NK-92 (cell line): Measurements from ENCODE around the gene SCNN1A.

Experiments used
- DNase-seq: peaks from one replicate; lab custom pipeline; 2025; ENCODE audit not compliant: unreplicated experiment; lab: John Stamatoyannopoulos, UW

The SCNN1A gene

DNA sequence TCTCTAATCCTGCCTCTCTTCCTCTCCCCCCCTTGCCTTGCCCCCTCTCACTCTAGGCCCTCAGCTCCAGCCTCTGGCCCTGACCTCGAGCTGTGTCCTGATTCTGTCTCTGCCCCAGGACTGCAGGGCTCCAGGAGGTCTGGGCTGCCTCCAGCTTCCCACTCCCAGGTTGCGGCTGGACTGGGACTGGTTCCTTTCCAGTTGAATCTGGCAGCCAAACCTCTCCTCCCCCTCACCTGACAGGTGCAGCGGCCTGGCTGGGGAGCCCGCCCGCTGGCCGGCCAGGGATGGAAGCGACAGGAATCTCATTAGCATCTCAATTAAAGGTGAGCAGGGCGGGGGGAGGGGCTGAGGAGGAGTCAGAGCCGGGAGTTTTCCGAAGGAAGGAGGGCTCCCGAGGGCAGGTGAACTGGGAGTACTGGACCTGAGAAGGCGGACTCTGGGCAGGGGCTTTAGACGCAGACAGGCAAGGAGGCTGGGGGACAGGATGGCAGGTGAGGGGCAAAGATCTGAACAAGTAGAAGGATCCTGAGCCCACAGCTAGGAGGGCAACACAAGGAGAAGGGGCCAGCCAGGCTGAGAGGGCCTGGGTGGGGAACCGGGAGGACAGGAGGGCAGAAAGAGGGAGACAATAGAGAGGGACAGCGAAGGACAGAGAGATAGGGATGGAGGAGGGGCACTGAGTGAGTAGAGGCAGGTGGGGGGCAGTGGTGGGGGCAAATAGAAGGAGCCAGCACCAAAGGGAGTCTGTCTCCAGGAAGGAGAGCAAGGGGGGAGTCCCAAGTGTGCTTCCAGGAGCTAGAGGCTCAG is at the start of gene SCNN1A:
SCNN1A (minus strand) TSS at position 295 of the 810 bp plus-strand sequence. CDS start 780 bp downstream, outside the sequence.
- DNase-seq, result no peak

DNA sequence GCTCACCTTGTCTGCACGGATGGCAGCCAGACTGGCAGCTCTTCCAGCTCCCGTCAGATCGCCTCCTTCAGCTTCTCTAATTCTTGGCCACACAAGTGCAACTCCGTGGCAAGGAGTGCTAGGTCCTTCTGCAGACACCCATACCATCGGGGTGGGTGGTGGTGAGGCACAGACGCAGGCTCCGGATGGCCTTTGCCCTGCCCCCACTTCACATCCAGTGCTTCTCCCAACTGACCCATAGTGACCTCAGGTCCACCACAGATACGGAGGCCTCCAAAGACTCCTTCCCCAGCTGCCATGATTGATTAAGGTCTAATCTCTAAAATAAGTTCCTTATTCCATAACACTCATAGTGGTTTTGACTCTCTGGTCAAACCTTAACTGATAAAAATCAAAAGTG is 49.5 kb upstream of the SCNN1A start:
- no peak for DNase-seq

DNA sequence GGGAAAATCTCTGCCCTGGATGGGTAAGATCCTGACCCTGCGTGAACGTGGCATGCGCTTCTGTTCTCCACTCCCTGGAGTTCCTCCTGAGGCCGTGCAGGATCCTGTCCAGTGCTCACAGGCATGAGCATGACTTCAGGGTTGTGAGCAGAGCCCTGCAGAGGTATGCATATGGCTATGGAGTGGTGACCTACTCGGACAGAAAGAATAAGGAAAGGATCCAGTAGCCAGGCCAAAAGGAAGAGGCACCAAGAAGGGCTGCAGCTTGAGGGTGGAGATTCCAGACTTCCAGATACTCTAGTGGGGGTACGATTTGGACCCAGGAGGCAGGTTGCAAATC is 48.6 kb upstream of the SCNN1A start:
- no peak for DNase-seq

DNA sequence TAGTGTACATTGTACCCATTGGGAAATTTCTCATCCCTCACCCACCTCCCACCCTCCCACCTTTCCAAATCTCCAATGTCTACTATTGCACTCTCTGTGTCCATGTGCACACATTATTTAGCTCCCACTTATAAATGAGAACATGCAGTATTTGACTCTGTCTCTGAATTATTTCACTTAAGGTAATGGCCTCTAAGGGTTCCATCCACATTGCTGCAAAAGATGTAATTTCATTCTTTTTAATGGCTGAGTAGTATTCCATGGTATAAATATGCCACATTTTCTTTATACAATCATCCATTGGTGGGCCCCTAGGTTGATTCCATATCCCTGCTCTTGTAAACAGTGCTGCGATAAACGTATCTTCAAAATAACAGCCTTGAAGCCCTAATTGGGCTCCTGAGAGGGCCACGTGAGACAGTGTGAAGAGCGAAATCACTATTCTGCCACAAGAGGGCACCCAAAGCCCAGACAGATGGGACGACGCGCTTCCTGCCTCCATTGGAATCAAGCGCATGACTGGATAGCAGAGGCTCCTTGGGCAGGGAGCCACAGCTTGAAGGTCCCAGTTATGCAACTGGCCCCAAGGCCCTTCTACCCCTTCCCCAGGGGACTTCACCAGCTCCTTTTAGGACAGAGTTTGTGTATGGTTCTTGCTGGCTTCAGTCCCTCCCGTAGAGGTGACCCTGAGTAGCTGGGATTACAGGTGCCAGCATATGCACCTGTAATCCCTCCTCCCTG is 48.1 kb upstream of the SCNN1A start:
- no peak for DNase-seq

DNA sequence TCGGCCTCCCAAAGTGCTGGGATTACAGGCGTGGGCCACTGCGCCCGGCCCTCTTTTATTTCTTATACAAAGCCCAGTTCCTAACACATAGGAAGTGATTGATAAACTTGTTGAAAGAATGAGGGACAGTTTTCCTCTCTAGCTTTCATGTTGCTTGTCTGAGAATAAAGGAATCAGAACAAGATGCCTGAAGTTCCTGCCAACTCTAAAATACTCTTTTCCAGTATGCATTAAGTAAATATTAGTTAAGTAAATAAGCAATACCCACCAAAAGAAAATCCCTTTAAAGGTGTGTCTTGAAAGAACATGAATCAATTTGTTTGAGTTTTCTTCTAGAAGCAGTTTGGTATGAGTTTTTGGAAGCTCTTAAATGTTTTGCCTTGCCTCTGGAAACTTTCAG is 45.0 kb upstream of the SCNN1A start:
- DNase-seq, result no peak

DNA sequence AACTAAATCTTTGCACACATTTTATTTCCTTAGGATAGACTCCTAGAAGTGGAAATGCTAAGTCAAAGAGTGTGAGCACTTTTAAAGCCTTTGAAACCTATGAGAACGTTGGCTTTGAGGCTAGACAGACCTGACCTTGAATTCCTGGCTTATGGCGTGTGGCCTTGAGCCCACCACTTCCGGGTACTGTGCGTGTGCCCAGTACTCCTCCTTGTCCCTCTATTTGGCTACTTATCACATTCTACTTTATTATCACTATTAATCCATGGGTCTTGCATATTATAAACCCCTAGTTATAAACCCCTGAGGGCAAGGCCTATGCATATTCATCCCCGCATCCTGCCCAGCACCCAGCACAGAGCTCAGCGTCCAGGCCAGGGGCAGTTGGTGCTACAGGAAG is 43.4 kb upstream of the SCNN1A start:
- DNase-seq, result no peak

DNA sequence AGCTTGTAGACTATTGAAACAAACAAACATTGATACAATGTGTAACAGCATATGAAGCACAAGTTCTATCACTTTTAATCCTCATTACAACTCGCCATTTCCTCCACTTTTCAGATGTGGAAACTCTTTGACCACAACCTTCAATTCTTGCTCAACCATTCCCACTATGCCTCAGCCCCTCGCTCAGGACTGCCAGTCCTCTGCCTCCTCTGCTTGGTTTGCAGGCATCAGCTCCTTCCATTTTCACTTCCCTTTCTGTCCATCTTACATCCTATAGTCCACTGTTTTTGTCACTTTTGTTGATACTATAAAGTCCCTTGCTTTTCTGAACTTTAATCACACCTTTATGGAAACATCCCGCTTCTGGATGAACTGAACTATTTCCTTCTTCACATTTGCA is 41.2 kb upstream of the SCNN1A start:
- no peak for DNase-seq

DNA sequence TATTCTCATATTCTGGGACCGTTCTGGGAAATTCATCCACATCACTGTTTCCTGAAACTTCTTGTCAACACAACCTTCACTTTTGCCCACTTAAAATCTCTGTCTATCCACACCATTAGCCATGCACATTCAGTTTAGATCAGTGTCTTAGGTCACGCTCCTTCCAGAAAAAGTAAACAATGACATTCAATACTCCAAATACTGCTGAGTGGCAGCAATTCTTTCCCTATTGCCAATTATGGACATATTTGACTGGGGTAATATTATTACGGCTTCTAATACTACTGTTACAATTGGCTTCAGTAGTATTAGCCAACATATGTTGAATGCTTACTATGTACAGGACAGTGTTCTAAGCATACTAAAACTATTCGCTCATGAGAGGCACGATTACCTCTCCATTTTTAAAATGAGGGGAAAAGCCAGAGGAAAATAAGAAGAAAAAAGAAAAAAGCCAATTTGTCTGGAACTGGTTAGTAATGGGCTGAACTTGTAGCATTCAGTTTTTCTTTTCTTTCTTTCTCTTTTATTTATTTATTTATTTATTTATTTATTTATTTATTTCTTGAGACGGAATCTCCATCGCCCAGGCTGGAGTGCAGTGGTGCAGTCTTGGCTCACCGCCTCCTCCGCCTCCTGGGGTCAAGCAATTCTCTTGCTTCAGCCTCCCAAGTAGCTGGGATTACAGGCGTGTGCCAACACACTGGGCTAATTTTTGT is 32.0 kb upstream of the SCNN1A start:
- DNase-seq, result no peak

DNA sequence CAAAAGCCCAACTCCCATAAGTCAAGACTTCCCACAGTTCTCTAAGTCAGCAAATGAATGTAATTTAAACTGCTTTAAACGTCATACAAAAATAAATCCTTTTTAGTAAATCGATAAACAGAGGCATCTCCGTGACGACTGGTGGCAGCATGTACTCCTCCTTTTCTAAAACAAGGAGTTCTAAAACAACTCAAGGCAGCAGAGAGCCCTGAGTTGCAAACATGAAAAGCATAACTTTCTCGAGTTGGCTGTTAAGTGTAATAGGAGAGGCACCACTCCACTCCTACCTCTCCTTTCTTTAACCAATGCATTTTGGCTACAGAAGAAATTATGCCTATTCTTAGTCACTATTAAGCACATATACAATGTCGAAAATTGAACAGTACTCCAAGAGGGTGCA is 30.6 kb upstream of the SCNN1A start:
- DNase-seq, result no peak

DNA sequence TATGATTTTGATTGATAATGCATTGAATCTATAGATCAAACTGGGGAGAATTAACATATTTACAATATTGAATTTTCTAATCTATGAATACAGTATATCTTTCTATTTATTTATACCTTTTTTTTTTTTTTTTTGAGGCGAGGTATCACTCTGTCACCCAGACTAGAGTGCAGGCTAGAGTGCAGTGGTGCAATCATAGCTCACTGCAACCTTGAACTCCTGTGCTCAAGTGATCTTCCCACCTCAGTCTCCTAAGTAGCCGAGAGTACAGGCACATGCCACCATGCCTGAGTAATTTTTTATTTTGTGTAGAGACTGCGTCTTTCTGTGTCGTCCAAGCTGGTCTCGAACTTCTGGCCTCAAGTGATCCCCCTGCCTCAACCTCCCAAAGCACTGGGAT is 29.0 kb upstream of the SCNN1A start:
- DNase-seq, result no peak

DNA sequence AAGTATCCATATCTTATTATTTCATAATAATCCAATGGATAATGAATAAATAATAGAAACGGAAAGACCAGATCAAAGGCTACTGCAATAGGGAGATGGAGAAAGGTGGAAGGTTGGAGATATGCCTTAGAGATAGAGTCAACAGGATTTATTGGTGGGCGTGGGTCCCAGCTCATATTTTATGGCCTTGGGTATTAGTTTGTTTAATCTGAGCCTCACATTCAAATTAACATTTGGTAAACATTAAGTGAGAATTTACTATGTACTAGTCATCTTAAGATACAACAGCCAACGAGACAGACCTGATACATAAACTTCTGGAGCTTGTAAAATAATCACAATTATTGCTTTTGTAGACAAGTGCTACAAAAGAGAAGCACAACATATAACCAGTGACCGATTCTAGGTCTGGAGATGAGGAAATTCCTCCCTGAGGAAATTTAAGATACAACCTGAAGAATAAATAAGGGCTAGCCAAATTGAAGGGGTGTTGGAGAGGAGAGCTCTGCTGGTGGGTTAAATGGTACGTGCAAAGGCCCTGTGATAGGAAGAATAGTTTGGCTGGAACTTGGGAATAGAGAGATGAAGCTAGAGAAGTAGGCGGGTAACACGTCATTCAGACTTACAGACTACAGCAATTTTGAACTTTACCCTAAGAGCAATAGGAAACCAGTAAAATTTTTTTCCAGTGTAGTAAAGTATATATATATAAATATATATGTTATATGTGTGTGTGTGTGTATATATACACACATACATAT is 24.7 kb upstream of the SCNN1A start:
- no peak for DNase-seq

DNA sequence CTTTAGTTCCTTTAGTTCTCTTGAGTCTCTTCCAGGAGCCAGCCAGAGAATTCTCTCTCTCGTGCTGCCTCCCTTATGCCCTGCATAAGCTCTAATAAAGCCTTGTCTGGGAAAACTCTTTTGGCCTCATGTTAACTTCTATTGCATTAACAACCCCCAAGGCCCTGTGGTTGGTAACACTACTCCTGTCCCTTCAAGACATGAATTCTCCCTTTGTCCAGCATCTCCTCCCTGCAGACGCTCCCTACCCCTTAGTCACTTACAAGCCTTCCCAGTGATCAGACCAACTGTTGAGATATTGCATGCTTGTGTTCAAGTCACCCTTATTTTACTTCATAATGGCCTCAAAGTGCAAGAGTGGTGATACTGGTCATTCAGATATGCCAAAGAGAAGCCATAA is 20.7 kb upstream of the SCNN1A start:
- DNase-seq, result no peak

DNA sequence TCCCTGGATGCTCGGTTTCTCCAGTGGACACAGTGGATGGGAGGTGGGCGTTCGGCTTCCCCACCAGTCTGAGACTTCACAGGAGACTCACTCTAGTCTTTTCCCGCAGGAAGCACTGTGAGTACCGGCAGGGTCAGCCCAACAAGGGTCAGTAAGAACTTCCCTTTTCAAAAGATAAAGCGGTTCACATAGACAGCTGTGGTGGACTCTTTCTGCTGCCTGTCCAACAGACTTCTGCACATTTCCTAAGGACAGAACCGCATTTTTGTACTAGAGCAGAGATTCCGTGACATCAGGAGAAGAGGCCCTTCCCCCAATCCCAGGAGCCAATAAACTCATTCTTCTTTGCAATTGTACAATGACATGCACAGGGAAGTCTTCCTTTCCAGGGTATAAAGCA is 19.0 kb upstream of the SCNN1A start:
- no peak for DNase-seq

DNA sequence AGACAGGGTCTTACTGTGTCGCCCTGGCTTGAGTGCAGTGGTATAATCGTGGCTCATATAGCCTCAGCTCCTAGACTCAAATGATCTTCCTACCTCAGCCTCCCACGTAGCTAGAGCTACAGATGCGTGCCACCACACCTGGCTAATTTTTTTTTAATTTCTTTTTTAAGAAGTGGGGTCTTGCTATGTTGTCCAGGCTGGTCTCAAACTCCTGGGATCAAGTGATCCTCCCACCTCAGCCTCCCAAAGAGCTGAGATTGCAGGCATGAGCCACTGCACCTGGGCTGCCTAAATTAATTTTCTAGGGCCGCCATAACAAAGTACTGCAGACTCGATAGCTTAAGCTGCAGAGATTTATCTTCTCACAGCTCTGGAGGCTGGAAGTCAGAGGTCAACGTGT is 17.7 kb upstream of the SCNN1A start:
- DNase-seq, result no peak

DNA sequence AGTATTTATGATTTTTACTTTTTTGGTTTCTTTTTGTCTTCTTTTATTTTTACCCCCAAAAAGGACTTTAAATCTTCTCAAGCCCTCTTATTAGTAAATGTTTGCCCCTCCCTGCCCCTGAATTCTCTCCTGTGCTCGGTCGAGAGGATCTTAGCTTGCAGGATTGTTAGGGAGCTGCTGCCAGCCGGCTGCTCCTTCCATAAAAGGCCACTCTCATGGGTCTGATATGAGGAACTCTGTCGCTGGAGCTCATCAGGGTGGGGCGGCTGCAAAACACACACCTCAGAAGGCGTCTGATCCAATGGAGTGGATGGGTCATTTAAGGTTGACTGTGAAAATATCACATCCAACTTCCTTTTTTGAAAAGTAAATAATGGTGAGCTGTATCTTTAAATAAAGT is 17.1 kb upstream of the SCNN1A start:
- no peak for DNase-seq

DNA sequence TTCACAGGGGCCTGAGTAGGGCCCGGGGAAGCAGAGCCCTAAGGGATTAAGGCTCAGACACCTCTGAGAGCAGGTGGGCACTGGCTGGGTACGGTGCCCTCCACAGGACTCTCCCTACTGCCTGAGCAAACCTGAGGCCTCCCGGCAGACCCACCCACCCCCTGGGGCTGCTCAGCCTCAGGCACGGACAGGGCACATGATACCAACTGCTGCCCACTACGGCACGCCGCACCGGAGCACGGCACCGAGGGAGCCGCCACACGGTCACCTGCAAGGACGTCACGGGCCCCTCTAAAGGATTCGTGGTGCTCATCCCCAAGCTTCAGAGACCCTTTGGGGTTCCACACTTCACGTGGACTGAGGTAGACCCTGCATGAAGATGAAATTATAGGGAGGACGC is 15.7 kb upstream of the SCNN1A start:
- no peak for DNase-seq

DNA sequence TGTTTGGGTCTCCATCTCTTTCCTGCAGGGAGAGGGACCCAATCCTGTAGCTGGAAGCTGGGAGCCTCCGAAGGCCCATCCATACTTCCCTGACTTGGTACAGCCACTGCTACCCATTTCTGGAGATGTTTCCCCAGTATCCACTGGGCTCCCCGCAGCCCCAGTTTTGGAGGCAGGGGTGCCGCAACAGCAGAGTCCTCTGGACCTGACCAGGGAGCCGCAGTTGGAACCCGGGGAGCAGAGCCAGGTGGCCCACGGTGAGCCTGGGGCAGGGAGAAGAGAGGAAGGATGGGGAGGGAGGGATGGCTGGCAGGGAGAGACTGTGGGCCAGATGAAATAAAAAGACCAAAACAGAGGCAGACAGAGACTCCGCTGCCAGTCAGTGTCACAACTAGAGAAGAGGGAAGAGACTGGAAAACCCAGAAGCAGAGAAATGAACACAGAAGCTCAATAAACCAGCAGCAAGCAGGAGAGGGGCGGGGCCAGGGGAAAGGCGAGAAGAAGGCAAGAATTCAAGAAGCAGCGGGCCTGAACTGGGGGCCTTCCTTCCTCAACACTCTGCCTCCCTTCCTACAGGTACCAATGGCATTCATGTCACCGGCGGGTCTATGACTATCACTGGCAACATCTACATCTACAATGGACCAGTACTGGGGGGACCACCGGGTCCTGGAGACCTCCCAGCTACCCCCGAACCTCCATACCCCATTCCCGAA is 14.9 kb upstream of the SCNN1A start:
- DNase-seq, result no peak

DNA sequence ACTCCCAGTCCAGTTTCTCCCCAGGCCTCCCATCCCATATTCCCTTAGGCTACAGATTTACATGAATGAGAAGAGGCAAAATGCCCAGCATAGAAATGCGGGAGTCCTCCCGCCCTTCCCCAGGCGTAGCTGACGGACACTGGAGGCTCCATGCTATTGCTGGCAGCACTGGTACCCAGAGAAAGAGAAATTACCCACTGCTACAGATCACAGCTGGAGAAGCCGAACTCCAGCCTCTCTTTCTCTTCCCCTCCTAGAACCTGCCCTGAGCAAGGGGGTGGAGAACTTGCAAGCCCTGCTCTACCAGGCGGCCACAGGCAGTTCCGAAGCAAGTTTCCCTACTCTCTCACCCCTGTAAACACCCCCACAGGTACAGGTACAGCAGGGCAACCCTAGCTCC is 12.2 kb upstream of the SCNN1A start:
- DNase-seq, result no peak

DNA sequence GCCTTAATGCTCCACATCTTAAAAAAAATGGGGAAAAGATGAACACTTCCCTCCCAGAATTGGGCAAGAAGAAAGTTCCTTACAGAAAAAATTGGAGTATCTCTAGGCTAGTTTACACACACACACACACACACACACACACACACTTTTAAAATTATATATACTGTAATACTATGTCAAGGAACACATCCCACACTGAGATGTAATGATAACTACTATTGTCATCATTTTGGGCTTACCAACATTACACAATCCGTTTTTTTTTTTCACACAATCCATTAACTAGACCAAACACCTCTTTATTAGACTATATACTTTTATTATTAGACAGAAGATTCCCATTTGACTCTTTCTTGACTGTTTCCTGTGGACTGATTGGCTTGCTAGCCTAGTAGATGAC is 11.1 kb upstream of the SCNN1A start:
- DNase-seq, result no peak

DNA sequence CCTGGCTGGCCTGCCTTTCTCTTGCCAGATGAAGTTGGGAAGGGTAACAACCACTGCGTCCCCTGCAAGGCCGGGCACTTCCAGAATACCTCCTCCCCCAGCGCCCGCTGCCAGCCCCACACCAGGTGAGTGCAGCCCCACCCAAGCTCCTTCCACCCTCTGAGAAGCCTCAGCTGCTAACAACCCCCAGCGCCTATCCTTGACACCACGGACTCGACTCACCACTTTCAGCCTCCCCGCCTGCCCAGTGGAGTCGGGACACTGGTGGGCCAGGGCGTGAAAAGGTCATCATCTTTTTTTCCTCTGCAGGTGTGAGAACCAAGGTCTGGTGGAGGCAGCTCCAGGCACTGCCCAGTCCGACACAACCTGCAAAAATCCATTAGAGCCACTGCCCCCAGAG is 10.7 kb upstream of the SCNN1A start:
- no peak for DNase-seq
